ENCODE measurements around the gene CEACAM19.
"Not testable (repeated sequence)": the region's sequence is repeated elsewhere in the genome, so short reads cannot be mapped to it uniquely, and the experiment has no call there.

Gene CEACAM19

DNA sequence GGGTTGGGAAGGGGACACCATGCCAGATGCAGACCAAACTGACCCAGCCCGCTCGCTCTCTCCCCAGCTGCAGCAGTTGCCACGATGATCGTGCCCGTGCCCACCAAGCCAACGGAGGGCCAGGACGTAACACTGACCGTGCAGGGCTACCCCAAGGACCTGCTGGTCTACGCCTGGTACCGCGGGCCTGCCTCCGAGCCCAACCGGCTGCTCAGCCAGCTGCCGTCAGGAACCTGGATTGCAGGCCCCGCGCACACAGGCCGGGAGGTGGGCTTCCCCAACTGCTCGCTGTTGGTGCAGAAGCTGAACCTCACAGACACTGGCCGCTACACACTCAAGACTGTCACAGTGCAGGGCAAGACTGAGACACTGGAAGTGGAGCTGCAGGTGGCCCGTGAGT lies 36.5 kb downstream of the CEACAM19 start:
- Mint-ChIP-seq H3K4me1 (peaks cover 3% of the 10 kb centered on the region), H3K4me3 (no peak overlapping the region), H3K27me3 (peaks cover 28% of the 10 kb centered on the region), H3K36me3 (no peaks in the 10 kb centered on the region), H3K9me3 (no peaks in the 10 kb centered on the region), H3K27ac (no peak overlapping the region)
- no peak for DNase-seq
- CTCF ChIA-PET: no interaction called here

DNA sequence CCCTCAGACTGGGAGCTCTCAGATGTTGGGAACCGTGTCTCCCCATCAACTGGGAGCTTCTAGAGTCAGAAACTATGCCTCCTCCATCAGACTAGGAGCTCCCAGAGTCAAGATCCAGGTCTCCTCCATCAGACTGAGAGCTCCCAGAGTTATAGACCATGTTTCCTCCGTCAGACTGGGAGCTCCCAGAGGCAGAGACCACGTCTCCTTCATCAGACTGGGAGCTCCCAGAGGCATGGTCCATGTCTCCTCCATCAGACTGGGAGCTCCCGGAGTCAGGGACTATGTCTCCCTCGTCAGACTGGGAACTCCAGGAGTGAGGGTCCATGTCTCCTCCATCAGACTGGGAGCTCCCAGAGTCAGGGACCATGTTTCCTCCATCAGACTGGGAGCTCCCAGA lies 37.7 kb downstream of the CEACAM19 start:
- CTCF ChIA-PET: interaction anchor here (1.4 kb wide), 1 partner anchor 15 kb away, joined by 5 read pairs; no protein-coding TSS in a partner anchor
- DNase-seq: no peak
- peaks cover 33% of the 10 kb centered on the region for H3K27me3 Mint-ChIP-seq
- no peaks in the 10 kb centered on the region for H3K36me3 Mint-ChIP-seq
- peaks cover 3% of the 10 kb centered on the region for H3K4me1 Mint-ChIP-seq
- H3K27ac Mint-ChIP-seq: no peak overlapping the region
- H3K4me3 Mint-ChIP-seq: no peak overlapping the region
- H3K9me3 Mint-ChIP-seq: no peaks in the 10 kb centered on the region

DNA sequence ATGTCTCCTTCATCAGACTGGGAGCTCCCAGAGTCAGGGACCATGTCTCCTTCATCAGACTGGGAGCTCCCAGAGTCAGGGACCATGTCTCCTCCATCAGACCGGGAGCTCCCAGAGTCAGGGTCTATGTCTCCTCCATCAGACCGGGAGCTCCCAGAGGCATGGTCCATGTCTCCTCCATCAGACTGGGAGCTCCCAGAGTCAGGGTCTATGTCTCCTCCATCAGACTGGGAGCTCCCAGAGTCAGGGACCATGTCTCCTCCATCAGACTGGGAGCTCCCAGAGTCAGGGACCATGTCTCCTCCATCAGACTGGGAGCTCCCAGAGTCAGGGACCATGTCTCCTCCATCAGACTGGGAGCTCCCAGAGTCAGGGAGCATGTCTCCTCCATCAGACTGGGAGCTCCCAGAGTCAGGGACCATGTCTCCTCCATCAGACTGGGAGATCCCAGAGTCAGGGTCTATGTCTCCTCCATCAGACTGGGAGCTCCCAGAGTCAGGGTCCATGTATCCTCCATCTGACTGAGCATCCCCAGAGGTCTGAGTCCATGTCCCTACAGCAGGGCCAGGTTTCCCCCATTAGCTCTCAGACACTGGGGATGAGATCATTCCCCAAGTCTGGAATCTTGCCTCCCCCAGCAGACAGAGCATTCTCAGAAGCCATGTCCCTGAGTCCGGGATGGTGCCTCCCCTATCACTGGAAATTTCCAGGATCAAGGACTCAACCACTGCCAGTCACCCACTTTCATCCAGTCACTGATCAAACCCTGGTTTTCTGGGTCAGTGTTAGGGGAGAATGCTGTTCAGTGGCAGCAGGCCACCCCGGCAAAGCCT lies 38.4 kb downstream of the CEACAM19 start:
- H3K27me3 Mint-ChIP-seq: peaks cover 35% of the 10 kb centered on the region
- not testable (repeated sequence) for H3K9me3 Mint-ChIP-seq, H3K36me3 Mint-ChIP-seq, H3K4me3 Mint-ChIP-seq, H3K4me1 Mint-ChIP-seq, H3K27ac Mint-ChIP-seq, DNase-seq
- CTCF ChIA-PET: interaction anchor here (1.4 kb wide), 1 partner anchor 14 kb away, joined by 5 read pairs; no protein-coding TSS in a partner anchor

DNA sequence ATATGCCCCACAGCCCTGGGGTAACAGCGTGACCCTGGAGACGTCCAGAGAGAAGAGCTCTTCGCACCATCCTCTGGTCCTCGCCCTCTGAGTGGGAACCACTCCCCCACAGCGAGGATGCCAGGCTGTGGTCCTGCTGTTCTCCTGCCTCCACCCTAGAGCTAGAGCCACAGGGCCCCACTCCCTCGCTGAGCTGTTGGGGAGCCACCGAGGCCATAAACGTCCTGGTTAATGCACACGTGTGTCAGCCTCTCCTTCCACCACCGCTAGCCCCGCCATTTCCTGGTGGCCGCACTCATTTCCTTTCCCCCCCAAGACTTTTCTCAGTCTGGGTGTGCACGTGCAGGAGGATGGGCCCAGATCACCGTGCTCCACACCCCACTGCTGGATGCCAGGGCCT lies 39.2 kb downstream of the CEACAM19 start:
- CTCF ChIA-PET: no interaction called here

DNA sequence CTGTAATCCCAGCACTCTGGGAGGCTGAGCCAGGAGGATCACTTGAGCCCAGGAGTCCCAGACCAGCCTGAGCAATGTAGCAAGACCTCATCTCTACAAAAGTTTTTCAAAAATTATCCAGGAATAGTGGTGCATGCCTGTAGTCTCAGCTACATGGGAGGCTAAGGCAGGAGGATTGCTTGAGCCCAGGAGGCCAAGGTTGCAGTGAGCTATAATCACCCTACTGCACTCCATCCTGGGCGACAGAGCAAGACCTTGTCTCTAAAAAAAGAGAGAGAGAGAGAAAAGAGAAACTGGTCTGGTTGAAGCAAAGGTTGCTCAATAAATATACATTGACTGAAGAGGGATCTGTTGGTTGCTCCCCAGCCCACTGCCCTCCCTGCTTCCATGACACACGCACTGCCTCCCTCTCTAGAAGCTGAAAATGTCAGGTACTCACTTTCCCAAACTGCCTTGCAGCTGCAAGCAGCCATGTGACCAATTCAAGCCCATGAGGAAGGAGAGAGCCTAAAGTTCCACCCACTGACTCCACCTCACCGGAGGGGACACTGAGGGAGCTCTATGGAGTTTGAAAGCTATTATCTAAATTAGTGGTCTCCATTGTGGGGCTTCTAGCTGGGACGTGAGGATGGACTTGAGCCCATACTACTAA lies 41.7 kb downstream of the CEACAM19 start:
- H3K9me3 Mint-ChIP-seq: peaks cover 18% of the 10 kb centered on the region
- CTCF ChIA-PET: interaction anchor here (0.9 to 1.4 kb wide), 2 partner anchors 11 to 72 kb away, joined by 3 to 5 read pairs; no protein-coding TSS in a partner anchor
- peaks cover 3% of the 10 kb centered on the region for H3K4me1 Mint-ChIP-seq
- peaks cover 24% of the 10 kb centered on the region for H3K27me3 Mint-ChIP-seq
- H3K27ac Mint-ChIP-seq: no peak overlapping the region
- no peak overlapping the region for H3K4me3 Mint-ChIP-seq
- DNase-seq: no peak
- no peaks in the 10 kb centered on the region for H3K36me3 Mint-ChIP-seq

More for the DNA sequence above, 39.2 kb downstream of the CEACAM19 start:
- Mint-ChIP-seq H3K27ac (no peak overlapping the region), H3K9me3 (peaks cover 12% of the 10 kb centered on the region), H3K4me1 (peaks cover 3% of the 10 kb centered on the region), H3K27me3 (peaks cover 34% of the 10 kb centered on the region), H3K4me3 (no peak overlapping the region), H3K36me3 (no peaks in the 10 kb centered on the region)
- no peak for DNase-seq

DNA sequence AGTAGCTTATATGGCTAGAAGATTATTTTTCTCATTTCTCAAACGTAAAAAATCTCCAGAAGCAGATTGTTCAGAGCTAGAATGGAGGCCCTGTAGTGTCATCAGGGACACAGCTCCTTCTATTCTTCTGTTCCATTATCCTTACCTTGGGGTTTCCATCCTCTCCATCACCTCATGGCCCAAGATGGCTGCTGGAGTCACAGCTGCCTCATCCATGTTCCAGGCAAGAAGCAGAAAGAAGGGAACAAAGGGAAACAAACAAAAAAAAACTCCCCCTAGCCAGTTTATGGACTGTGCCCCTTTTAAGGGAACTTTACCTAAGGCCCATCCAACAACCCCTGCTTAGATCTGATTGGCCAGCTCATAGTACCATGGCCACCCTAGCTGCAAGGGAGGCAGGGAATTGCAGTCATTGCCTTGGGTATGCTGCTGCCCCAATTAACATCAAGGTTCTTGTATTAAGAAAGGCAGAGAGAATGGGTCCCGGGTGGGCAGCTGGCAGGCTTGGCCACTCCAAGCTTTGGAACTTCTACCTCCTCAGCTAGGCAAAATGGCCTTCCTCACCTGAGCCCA lies 43.4 kb downstream of the CEACAM19 start:
- DNase-seq: no peak
- Mint-ChIP-seq H3K27me3 (peaks cover 39% of the 10 kb centered on the region), H3K27ac (no peak overlapping the region), H3K4me3 (no peak overlapping the region), H3K4me1 (peaks cover 3% of the 10 kb centered on the region), H3K36me3 (no peaks in the 10 kb centered on the region), H3K9me3 (peaks cover 18% of the 10 kb centered on the region)
- CTCF ChIA-PET: interaction anchor here (0.7 to 1.6 kb wide), 3 partner anchors 9 to 70 kb away, joined by 4 to 10 read pairs (median 5); no protein-coding TSS in a partner anchor

DNA sequence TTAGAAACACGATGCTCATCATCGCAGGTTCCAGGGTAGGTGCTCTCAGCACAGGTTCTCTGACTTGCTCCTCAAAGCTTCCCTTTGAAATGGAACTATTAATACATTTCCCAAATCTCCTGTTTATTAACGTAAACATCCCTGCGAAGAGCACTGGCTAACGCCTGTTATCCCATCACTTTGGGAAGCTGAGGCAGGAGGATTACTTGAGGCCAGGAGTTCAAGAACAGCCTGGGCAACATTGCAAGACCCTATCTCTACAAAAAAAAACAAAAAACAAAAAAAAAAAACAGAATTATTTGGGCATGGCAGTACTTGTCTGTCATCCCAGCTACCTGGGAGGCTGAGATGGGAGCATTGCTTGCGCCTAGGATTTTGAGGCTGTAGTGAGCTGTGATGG lies 46.3 kb downstream of the CEACAM19 start:
- Mint-ChIP-seq H3K36me3 (no peaks in the 10 kb centered on the region), H3K4me3 (no peak overlapping the region), H3K27me3 (peaks cover 36% of the 10 kb centered on the region), H3K4me1 (peaks cover 12% of the 10 kb centered on the region), H3K9me3 (peaks cover 18% of the 10 kb centered on the region), H3K27ac (no peak overlapping the region)
- DNase-seq: no peak
- CTCF ChIA-PET: interaction anchor here (1.5 kb wide), 1 partner anchor 53 kb away, joined by 6 read pairs; no protein-coding TSS in a partner anchor

DNA sequence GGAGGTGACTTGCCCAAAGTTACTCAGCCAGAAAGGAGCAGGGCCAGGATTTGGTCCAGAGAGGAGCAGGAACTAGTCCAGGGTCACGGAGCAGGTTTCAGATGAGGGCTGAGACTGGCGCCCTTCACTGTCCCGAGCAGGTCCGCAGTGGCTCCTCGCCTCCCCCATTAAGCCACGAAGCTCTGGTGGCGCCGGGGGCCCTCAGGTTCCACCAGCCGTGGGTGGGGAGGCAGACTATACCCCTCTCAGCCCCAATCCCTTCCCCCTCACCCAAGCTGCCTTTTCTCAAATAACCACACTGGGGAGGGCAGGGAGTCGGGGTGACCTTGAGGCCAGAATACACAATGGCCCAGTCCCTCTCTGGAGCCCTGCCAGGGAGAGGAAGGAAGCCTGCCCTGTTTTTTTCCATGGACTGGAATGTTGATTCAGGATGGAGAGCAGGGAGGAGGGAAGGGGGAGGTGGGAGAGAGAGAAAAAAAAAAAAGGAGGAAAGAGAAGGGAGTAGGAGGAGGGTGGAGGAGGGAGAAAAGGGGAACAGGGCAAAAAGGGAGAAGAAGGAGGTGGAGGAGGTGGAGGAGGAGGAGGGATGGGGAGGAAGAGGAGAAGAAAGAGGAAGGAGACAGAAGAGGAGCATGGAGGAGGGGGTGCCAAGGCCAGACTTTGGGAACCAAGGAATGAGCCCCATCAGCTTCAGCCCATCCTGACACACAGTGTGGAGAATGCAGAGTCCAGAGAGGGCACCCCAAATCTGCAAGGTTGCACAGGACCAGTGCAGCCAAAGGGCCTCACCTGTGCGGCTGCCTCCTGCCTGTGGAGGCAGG lies 47.4 kb downstream of the CEACAM19 start:
- H3K36me3 Mint-ChIP-seq: no peaks in the 10 kb centered on the region
- H3K4me1 Mint-ChIP-seq: peaks cover 22% of the 10 kb centered on the region
- peaks cover 34% of the 10 kb centered on the region for H3K27me3 Mint-ChIP-seq
- CTCF ChIA-PET: interaction anchor here (1.5 kb wide), 1 partner anchor 52 kb away, joined by 6 read pairs; no protein-coding TSS in a partner anchor
- H3K27ac Mint-ChIP-seq: no peak overlapping the region
- H3K4me3 Mint-ChIP-seq: no peak overlapping the region
- peaks cover 18% of the 10 kb centered on the region for H3K9me3 Mint-ChIP-seq
- DNase-seq: no peak

DNA sequence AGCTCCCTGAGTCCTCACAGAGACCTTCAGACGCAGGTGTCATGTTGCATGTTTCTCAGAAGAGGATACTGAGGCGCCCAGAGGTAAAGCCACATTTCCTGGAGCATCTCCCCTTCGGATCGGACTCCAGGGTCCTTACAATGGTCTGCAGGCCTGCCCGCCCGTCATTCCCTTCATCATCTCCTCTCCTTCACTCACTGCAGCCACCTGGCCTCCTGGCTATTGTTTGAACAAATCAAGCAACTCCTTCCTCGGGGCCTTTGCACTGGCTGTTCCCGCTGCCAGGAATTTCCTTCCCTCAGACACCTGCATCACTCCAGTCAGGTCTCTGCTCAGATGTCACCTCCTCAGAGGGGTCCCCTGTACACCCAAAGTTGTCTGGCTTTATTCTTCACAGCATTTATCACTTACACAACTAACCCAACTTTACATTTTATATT lies 48.0 kb downstream of the CEACAM19 start:
- Mint-ChIP-seq H3K27me3 (peaks cover 41% of the 10 kb centered on the region), H3K9me3 (peaks cover 18% of the 10 kb centered on the region), H3K4me1 (peaks cover 28% of the 10 kb centered on the region), H3K4me3 (no peak overlapping the region), H3K27ac (no peak overlapping the region), H3K36me3 (no peaks in the 10 kb centered on the region)
- DNase-seq: no peak
- CTCF ChIA-PET: interaction anchor here (0.6 to 10.5 kb wide), 2 partner anchors 28 to 49 kb away, joined by 3 to 385 read pairs; no protein-coding TSS in a partner anchor

DNA sequence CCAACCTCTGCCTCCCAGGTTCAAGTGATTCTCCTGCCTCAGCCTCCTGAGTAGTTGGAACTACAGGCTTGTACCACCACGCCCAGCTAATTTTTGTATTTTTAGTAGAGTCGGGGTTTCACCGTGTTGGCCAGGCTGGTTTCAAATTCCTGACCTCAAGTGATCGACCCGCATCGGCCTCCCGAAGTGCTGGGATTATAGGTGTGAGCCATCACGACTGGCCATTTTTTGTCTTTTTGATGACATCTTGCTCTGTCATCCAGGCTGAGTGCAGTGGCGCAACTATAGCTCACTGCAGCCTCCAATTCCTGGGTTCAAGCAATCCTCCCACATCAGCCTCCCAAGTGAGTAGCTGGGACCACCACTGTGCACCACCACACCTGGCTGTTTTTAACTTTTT lies 49.1 kb downstream of the CEACAM19 start:
- DNase-seq, H3K36me3 Mint-ChIP-seq: not testable (repeated sequence)
- H3K4me1 Mint-ChIP-seq: peaks cover 38% of the 10 kb centered on the region

DNA sequence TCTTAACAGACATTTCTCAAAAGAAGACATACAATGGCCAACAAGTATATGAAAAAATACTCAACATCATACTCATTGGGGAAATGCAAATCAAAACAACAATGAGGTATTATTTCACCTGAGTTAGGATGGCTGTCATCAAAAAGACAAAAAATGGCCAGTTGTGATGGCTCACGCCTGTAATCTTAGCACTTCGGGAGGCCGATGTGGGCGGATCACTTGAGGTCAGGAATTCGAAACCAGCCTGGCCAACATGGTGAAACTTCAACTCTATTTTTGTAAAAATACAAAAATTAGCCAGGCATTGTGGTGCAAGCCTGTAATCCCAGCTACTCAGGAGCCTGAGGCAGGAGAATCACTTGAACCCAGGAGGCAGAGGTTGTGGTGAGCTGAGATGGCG lies 49.7 kb downstream of the CEACAM19 start:
- Mint-ChIP-seq H3K9me3 (peaks cover 1% of the 10 kb centered on the region), H3K27ac (no peak overlapping the region), H3K36me3 (no peaks in the 10 kb centered on the region), H3K4me1 (peaks cover 44% of the 10 kb centered on the region), H3K27me3 (peaks cover 44% of the 10 kb centered on the region), H3K4me3 (no peak overlapping the region)
- CTCF ChIA-PET: interaction anchor here (4.8 to 10.5 kb wide), 2 partner anchors 31 to 47 kb away, joined by 56 to 385 read pairs; no protein-coding TSS in a partner anchor
- DNase-seq: no peak

More for the DNA sequence above, 49.1 kb downstream of the CEACAM19 start:
- not testable (repeated sequence) for H3K4me3 Mint-ChIP-seq, H3K27ac Mint-ChIP-seq, H3K9me3 Mint-ChIP-seq
- CTCF ChIA-PET: interaction anchor here (4.8 to 10.5 kb wide), 2 partner anchors 30 to 48 kb away, joined by 56 to 385 read pairs; no protein-coding TSS in a partner anchor
- peaks cover 39% of the 10 kb centered on the region for H3K27me3 Mint-ChIP-seq

DNA sequence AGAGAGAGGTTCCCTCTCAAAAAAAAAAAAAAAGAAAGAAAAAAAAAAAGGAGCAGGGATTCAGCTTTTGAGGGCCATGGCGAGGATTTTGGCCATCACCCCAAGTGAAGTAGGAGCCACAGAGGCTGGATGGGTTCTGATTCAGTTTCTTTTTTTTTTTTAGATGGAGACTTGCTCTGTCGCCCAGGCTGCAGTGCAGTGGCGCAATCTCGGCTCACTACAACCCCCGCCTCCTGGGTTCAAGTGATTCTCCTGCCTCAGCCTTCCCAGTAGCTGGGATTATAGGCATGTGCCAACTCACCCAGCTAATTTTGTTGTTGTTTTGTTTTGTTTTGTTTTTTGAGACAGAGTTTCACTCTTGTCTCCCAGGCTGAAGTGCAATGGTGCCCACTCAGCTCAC lies 50.1 kb downstream of the CEACAM19 start:
- H3K27me3 Mint-ChIP-seq: peaks cover 45% of the 10 kb centered on the region
- CTCF ChIA-PET: interaction anchor here (1.8 to 10.5 kb wide), 4 partner anchors 31 to 65 kb away, joined by 7 to 385 read pairs (median 50); no protein-coding TSS in a partner anchor
- not testable (repeated sequence) for H3K36me3 Mint-ChIP-seq, DNase-seq, H3K4me3 Mint-ChIP-seq, H3K27ac Mint-ChIP-seq, H3K9me3 Mint-ChIP-seq
- H3K4me1 Mint-ChIP-seq: peaks cover 46% of the 10 kb centered on the region
